ENCODE results near the gene VMP1.

Gene VMP1

GRCh38 chr17:59730268-59730834 lies 22.9 kb downstream of the VMP1 start:
- 94% methylated on average over 1 of the region's 1 CpG for WGBS
- H3K4me1 ChIP-seq (ENCODE audit: insufficient read depth, low read length): no peaks in the 10 kb centered on the region

DNA sequence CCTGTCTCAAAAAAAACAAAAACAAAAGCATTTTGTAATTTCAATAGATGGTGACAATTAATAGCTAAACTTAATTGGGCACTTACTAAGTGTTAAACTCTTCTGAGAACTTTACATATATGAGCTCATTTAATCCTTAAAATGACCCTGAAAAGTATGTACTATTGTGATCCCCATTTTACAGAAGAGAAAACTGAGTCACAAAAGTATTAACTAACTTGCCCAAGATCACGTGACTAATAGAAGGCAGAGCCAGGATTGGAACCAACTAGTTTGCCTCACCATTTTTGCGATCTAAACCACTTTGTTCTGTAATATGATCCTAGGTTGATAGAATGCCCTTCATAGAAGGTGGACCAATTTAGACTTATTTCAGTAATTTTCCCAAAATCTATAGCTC lies 26.2 kb downstream of the VMP1 start:
- Histone ChIP-seq H3K9ac (ENCODE audit: low read depth, low read length) (no peak overlapping the region), H3K27me3 (ENCODE audit: insufficient read depth, low read length) (no peaks in the 10 kb centered on the region), H3K4me3 (ENCODE audit: low read length) (no peak overlapping the region), H3K27ac (ENCODE audit: low read depth, low read length) (no peak overlapping the region), H3K4me1 (ENCODE audit: insufficient read depth, low read length) (no peaks in the 10 kb centered on the region), H3K9me3 (ENCODE audit: insufficient read depth, low read depth, low read length) (no peaks in the 10 kb centered on the region), H3K36me3 (ENCODE audit: insufficient read depth, low read length) (peaks cover 20% of the 10 kb centered on the region)
- WGBS: 100% methylated on average over 2 of the region's 2 CpGs

More at GRCh38 chr17:59730268-59730834, 22.9 kb downstream of the VMP1 start:
- H3K36me3 ChIP-seq (ENCODE audit: insufficient read depth, low read length): peaks cover 4% of the 10 kb centered on the region
- no peak overlapping the region for H3K27ac ChIP-seq (ENCODE audit: low read depth, low read length)
- no peak overlapping the region for H3K9ac ChIP-seq (ENCODE audit: low read depth, low read length)
- H3K27me3 ChIP-seq (ENCODE audit: insufficient read depth, low read length): no peaks in the 10 kb centered on the region
- no peak overlapping the region for H3K4me3 ChIP-seq (ENCODE audit: low read length)
- no peaks in the 10 kb centered on the region for H3K9me3 ChIP-seq (ENCODE audit: insufficient read depth, low read depth, low read length)

GRCh38 chr17:59734226-59734625 lies 26.8 kb downstream of the VMP1 start:
- Histone ChIP-seq H3K36me3 (ENCODE audit: insufficient read depth, low read length) (peaks cover 24% of the 10 kb centered on the region), H3K27me3 (ENCODE audit: insufficient read depth, low read length) (no peaks in the 10 kb centered on the region), H3K27ac (ENCODE audit: low read depth, low read length) (no peak overlapping the region), H3K9me3 (ENCODE audit: insufficient read depth, low read depth, low read length) (no peaks in the 10 kb centered on the region), H3K4me1 (ENCODE audit: insufficient read depth, low read length) (no peaks in the 10 kb centered on the region), H3K4me3 (ENCODE audit: low read length) (no peak overlapping the region), H3K9ac (ENCODE audit: low read depth, low read length) (no peak overlapping the region)
- WGBS: 92% methylated on average over 5 of the region's 5 CpGs

- Histone ChIP-seq H3K4me3 (ENCODE audit: low read length) (no peak overlapping the region), H3K36me3 (ENCODE audit: insufficient read depth, low read length) (peaks cover 31% of the 10 kb centered on the region), H3K9ac (ENCODE audit: low read depth, low read length) (no peak overlapping the region), H3K4me1 (ENCODE audit: insufficient read depth, low read length) (no peaks in the 10 kb centered on the region), H3K27me3 (ENCODE audit: insufficient read depth, low read length) (no peaks in the 10 kb centered on the region), H3K27ac (ENCODE audit: low read depth, low read length) (no peak overlapping the region), H3K9me3 (ENCODE audit: insufficient read depth, low read depth, low read length) (no peaks in the 10 kb centered on the region)
- WGBS: 93% methylated on average over 2 of the region's 3 CpGs
These were observed 29.9 kb downstream of the VMP1 start for GRCh38 chr17:59737324-59737723.

- H3K4me3 ChIP-seq (ENCODE audit: low read length): no peak overlapping the region
- H3K36me3 ChIP-seq (ENCODE audit: insufficient read depth, low read length): peaks cover 21% of the 10 kb centered on the region
- peaks cover 15% of the 10 kb centered on the region for H3K9me3 ChIP-seq (ENCODE audit: insufficient read depth, low read depth, low read length)
- WGBS: over 99% methylated on average over 4 of the region's 4 CpGs
- no peaks in the 10 kb centered on the region for H3K27me3 ChIP-seq (ENCODE audit: insufficient read depth, low read length)
- H3K4me1 ChIP-seq (ENCODE audit: insufficient read depth, low read length): no peaks in the 10 kb centered on the region
- H3K9ac ChIP-seq (ENCODE audit: low read depth, low read length): no peak overlapping the region
- no peak overlapping the region for H3K27ac ChIP-seq (ENCODE audit: low read depth, low read length)
These were observed 36.4 kb downstream of the VMP1 start for GRCh38 chr17:59743842-59744241.

DNA sequence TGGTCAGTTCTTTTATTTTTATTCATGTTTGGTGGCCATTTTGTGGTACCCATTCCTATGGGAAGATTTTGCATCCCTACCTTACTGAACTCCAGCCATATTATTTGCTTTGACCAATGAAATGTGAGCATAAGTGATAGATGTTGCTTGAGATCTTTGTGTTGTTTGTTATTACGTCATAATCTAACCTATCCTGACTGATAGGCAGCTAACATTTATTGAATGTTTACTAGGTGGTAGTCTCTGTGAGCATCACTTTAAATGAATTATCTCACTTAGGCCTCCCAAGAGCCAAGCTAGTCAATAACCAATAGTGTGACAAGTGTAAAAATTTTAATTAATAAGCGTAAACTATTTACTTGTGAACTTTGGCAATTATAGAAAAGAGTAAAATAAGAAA lies 37.6 kb downstream of the VMP1 start:
- WGBS: 100% methylated on average over 2 of the region's 2 CpGs
- Histone ChIP-seq H3K4me3 (ENCODE audit: low read length) (no peak overlapping the region), H3K9ac (ENCODE audit: low read depth, low read length) (no peak overlapping the region), H3K9me3 (ENCODE audit: insufficient read depth, low read depth, low read length) (peaks cover 15% of the 10 kb centered on the region), H3K27me3 (ENCODE audit: insufficient read depth, low read length) (no peaks in the 10 kb centered on the region), H3K4me1 (ENCODE audit: insufficient read depth, low read length) (no peaks in the 10 kb centered on the region), H3K27ac (ENCODE audit: low read depth, low read length) (no peak overlapping the region), H3K36me3 (ENCODE audit: insufficient read depth, low read length) (peaks cover 17% of the 10 kb centered on the region)

GRCh38 chr17:59746849-59747445 lies 39.5 kb downstream of the VMP1 start:
- Histone ChIP-seq H3K36me3 (ENCODE audit: insufficient read depth, low read length) (peaks cover 12% of the 10 kb centered on the region), H3K4me1 (ENCODE audit: insufficient read depth, low read length) (no peaks in the 10 kb centered on the region), H3K27ac (ENCODE audit: low read depth, low read length) (no peak overlapping the region), H3K4me3 (ENCODE audit: low read length) (no peak overlapping the region), H3K27me3 (ENCODE audit: insufficient read depth, low read length) (no peaks in the 10 kb centered on the region), H3K9me3 (ENCODE audit: insufficient read depth, low read depth, low read length) (peaks cover 15% of the 10 kb centered on the region), H3K9ac (ENCODE audit: low read depth, low read length) (no peak overlapping the region)
- 96% methylated on average over 4 of the region's 4 CpGs for WGBS

- Histone ChIP-seq H3K4me1 (ENCODE audit: insufficient read depth, low read length) (peaks cover under 1% of the 10 kb centered on the region; the same call in 1 of the 2 replicates), H3K4me3 (ENCODE audit: low read length) (no peak overlapping the region), H3K9me3 (ENCODE audit: insufficient read depth, low read depth, low read length) (peaks cover 4% of the 10 kb centered on the region), H3K27ac (ENCODE audit: low read depth, low read length) (no peak overlapping the region), H3K36me3 (ENCODE audit: insufficient read depth, low read length) (no peaks in the 10 kb centered on the region), H3K27me3 (ENCODE audit: insufficient read depth, low read length) (no peaks in the 10 kb centered on the region), H3K9ac (ENCODE audit: low read depth, low read length) (no peak overlapping the region)
- WGBS: no CpG with 5 or more reads among the region's 1 CpG
These were observed 41.1 kb downstream of the VMP1 start for GRCh38 chr17:59748591-59748990.

GRCh38 chr17:59751955-59752413 lies 44.5 kb downstream of the VMP1 start:
- no peaks in the 10 kb centered on the region for H3K27me3 ChIP-seq (ENCODE audit: insufficient read depth, low read length)
- no peak overlapping the region for H3K27ac ChIP-seq (ENCODE audit: low read depth, low read length)
- H3K36me3 ChIP-seq (ENCODE audit: insufficient read depth, low read length): 0 out of 2 replicates have a peak, but pooled peaks cover 3% of the 10 kb centered on the region
- no peaks in the 10 kb centered on the region for H3K9me3 ChIP-seq (ENCODE audit: insufficient read depth, low read depth, low read length)
- no peak overlapping the region for H3K4me3 ChIP-seq (ENCODE audit: low read length)
- 91% methylated on average over 11 of the region's 11 CpGs for WGBS
- peaks cover 26% of the 10 kb centered on the region; the same call in 1 of the 2 replicates for H3K4me1 ChIP-seq (ENCODE audit: insufficient read depth, low read length)
- H3K9ac ChIP-seq (ENCODE audit: low read depth, low read length): no peak overlapping the region

- no peak overlapping the region for H3K27ac ChIP-seq (ENCODE audit: low read depth, low read length)
- peaks cover 26% of the 10 kb centered on the region; the same call in 1 of the 2 replicates for H3K4me1 ChIP-seq (ENCODE audit: insufficient read depth, low read length)
- H3K9me3 ChIP-seq (ENCODE audit: insufficient read depth, low read depth, low read length): no peaks in the 10 kb centered on the region
These were observed 45.0 kb downstream of the VMP1 start for GRCh38 chr17:59752446-59752845.

DNA sequence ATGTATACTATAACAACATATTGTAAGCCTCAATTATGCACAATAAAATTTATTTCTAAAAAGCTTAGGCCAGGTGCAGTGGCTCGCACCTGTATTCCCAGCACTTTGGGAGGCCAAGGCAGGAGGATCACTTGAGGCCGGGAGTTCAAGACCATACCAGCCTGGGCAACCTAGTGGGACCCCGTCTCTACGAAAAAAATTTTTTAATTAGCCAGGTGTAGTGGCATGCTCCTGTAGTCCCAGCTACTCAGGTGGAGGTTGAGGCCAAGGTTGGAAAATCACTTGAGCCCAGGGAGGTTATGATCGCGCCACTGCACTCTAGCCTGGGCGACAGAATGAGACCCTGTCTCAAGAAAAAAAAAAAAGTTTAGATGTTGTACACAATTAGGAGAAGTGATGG lies 45.5 kb downstream of the VMP1 start:
- Histone ChIP-seq H3K4me3 (ENCODE audit: low read length) (no peak overlapping the region), H3K4me1 (ENCODE audit: insufficient read depth, low read length) (peaks cover 26% of the 10 kb centered on the region; the same call in 1 of the 2 replicates), H3K36me3 (ENCODE audit: insufficient read depth, low read length) (peaks cover 4% of the 10 kb centered on the region; the same call in 1 of the 2 replicates), H3K27me3 (ENCODE audit: insufficient read depth, low read length) (no peaks in the 10 kb centered on the region), H3K27ac (ENCODE audit: low read depth, low read length) (no peak overlapping the region), H3K9me3 (ENCODE audit: insufficient read depth, low read depth, low read length) (no peaks in the 10 kb centered on the region), H3K9ac (ENCODE audit: low read depth, low read length) (no peak overlapping the region)
- 94% methylated on average over 7 of the region's 7 CpGs for WGBS

More at GRCh38 chr17:59752446-59752845, 45.0 kb downstream of the VMP1 start:
- H3K9ac ChIP-seq (ENCODE audit: low read depth, low read length): no peak overlapping the region
- no peak overlapping the region for H3K4me3 ChIP-seq (ENCODE audit: low read length)
- no peaks in the 10 kb centered on the region for H3K27me3 ChIP-seq (ENCODE audit: insufficient read depth, low read length)
- H3K36me3 ChIP-seq (ENCODE audit: insufficient read depth, low read length): 0 out of 2 replicates have a peak, but pooled peaks cover 3% of the 10 kb centered on the region
